Measurements from ENCODE around the gene SLC7A6.
A peak's percentile ranks its signal among the peaks of the same experiment; 100 is the strongest.

Gene SLC7A6

DNA sequence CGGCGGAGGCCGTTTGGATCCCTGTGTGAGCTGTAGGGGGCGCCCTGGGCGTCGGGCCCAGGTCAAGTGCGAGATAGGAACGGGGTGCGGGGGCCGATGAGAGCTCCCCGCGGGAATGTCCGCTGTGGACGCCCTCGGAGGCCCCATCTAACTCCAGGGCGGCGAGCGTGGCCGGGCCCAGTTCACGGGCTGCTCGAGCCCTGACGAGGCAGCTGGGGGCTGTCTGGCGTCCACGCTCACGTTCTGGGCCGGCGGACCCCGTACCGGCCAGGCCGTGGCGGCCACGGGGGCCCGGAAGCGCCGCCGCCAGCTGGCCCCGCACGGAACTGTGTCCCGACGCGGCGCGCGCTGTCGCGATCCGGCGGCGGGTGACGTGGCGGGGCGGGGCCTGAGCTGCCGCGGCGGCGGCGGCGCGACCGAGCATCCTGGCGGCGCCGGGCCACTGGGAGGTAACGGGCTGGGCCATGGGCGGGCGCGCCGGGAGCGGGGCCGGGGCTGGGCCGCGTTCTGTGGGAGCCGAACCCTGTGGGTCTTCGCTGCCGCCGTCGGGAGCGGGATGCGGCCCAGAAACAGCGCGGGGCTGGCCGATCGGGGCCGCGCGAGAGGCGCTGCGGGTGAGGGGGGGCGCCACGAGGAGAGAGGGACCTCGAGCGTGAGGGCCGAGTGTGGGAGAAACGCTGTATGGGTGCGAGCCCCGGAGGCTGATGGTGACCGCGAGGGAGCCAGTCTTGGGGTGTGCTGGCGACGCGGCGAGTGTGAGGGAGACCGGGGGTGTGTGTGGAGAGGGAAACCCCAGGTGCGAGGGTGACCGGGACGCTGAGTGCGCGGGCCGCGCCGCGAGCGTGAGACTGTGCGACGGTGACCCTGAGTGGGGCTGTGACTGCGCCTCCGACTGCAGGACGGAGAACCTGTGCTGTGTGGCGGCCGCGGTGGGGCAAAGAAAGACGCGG, at the start of gene SLC7A6:
SLC7A6 (plus strand) TSS at position 399 of the 950 bp plus-strand sequence. CDS start 10,201 bp downstream, outside the sequence.
- intact Hi-C loops (cut with DNase I), result loop anchor here (5.0 kb wide), 1 partner anchor 48 kb away; the partner anchor contains the start of genes PRMT7 and SLC7A6OS
- DNase-seq, result peak; percentile 56 to 96 (median 70)

DNA sequence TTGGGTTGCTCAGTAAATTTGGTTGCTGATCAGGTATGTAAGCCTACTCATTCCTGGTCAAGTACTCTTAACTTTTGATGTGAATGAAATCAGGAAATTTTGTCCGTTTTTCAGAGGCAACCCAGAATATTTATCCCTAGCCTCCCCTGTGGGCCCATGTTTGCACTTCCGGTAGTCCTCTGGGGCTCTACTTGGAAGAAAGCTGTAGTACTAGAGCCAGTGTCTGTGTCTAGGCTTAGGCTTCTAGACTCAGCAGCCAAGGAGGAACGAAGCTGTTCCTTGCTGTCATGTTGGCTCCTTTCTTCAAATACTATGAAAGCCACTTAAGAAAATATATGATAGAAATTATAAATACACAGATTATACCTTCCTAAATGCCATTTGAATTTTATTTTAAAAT, 49.6 kb upstream of the SLC7A6 start:
- intact Hi-C loops (cut with DNase I), result no loop called here
- DNase-seq, result no peak

DNA sequence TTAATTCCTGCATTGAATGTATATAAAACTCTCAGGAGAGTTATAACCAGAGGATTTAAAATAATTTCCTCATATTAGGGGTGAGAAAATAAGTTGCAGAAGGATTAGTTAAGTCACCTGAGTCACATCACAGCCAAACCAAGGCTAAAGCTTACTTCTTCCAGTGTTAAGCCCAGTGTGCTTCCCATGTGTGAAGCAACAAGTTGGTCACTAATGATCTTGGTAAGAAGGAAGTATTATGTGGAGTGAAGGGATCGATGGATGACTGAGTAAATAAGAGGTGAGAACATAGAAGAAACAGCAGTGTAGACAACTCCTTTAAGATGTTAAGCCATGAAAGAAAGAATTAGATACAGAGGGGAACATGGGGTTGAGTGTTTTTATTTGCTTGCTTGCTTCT, 49.0 kb upstream of the SLC7A6 start:
- DNase-seq, result no peak
- intact Hi-C loops (cut with DNase I), result no loop called here

DNA sequence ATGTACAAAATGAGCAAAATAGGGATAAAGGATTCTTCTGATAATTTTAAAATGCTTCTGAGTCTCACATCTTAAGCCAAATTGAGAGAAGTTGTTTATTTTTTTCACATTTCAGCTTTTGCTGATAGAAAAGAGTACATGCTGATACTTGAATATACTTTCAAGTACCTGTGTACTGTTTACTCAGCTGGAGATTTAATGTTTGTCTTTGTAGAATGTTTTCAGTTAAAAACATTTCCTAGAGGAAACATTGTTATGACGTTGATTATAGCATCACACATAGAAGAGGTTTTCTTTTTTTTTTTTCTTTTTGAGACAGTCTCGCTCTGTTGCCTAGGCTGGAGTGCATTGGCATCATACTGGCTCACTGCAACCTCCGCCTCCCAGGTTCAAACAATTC, 48.1 kb upstream of the SLC7A6 start:
- no peak for DNase-seq
- intact Hi-C loops (cut with DNase I), result no loop called here

DNA sequence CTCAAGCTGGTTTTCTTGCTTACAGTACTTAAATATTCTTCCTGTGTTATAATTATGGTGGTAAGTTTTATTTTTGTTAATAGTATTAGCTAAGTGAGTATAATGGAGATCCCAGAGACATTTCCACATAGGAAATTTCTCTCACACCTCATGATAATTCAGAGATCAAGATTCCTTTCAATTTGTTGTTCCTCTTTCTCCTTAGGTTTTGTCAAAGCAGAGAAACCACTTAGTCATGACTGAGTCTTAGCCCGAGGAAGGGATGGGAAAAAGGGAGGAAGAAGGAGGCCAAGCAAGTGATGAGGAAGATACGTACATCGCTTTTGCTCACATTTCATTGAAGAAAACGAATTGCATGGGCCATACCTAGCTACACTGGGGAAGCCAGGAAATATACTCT, 46.8 kb upstream of the SLC7A6 start:
- intact Hi-C loops (cut with DNase I), result no loop called here

DNA sequence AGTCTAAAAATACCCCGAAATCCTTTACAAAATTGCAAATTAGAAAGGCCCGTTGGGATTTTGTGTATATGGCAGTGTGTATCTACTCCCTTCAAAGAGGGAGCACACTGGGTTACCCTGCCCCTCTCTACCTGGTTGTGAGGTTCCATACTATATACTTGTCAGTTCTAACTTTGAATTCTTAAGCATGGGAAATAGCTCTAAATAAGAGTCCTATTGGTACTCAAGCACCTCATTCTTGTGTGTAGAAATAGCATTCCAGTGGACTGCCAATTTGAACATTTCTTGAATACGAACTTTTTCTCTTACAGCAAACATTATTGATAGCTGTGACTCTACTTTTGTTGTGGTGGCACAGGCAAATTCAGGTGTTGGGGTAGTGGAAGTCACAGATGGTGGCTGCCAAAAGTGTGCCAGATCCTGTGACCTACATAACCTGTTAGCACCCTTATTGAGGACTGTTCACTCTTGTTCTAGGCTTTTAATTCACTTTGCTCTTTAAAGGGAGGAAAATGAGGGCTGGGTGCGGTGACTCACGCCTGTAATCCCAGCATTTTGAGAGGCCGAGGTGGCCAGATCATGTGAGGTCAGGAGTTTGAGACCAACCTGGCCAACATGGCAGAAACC, 44.5 kb upstream of the SLC7A6 start:
- intact Hi-C loops (cut with DNase I), result loop anchor here (10.0 kb wide), 1 partner anchor 225 kb away; the partner anchor contains the start of gene DPEP2
- no peak for DNase-seq

More for the DNA sequence above, 46.8 kb upstream of the SLC7A6 start:
- DNase-seq, result no peak

DNA sequence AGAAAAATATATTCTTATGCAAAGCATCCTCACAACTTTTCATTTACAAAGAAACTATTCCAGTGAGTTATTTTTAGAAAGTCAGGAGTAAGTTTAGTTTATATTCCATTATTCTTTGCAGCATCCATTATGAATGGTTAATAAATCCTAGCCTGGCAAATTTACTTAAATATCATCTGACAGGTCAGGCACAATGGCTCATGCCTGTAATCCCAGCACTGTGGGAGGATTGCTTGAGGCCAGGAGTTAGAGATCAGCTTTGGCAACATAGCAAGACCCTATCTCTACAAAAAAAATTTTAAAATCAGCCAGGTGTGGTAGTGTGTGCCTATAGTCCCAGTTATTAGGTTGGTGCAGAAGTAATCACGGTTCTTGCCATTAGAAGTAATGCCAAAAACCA, 41.3 kb upstream of the SLC7A6 start:
- no peak for DNase-seq
- intact Hi-C loops (cut with DNase I), result loop anchor here (10.0 kb wide), 1 partner anchor 228 kb away; the partner anchor contains the start of gene DPEP2

DNA sequence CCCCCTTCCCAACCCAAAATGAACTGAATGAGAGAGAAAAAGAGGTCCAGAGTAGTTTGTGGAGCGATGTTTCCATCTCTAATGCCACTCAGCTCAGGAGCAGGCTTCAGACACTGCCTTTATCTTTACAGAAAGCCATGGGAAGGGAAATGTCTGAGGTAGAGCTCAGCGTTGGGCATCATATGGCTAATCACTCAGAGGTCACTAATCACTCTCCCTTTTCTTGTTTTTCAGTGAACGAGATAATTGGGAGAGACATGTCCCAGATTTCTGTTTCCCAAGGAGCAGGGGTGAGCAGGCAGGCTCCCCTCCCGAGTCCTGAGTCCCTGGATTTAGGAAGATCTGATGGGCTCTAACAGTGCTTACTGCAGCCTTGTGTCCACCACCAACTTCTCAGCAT, 38.2 kb upstream of the SLC7A6 start:
- DNase-seq, result no peak
- intact Hi-C loops (cut with DNase I), result loop anchor here (10.0 kb wide), 1 partner anchor 231 kb away; the partner anchor contains the start of gene DPEP2

DNA sequence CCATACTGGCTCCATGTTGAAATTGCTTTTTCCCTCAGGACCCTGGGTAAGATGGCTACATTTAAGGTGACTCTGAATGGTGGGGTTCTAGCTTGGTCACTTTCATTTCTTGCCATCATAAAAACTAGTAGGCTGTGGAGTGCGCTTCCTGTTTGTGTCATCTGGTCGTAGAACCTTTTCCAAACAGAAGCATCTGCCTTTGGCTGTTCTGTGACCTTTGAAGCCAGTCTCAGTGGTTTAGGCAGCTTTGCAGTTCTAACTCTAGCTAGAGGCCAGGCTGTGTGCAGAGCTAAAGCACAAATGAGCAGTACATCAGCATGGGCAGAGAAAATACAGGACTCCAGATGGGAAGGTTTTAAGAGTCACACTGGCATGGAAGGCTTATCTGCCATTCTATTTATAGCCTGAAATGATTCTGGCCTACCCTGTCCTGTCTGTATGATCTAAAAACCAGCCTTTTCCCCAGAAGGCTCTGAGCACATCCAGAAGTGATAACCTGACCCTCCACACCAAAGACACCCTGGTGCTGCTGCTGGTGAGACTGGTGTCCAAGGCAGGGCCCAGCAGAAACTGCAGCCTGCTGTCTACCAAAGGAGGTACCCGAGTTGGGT, 37.0 kb upstream of the SLC7A6 start:
- intact Hi-C loops (cut with DNase I), result loop anchor here (10.0 kb wide), 1 partner anchor 232 kb away; the partner anchor contains the start of gene DPEP2
- peak in 1 of 10 donors; percentile 52 for DNase-seq

DNA sequence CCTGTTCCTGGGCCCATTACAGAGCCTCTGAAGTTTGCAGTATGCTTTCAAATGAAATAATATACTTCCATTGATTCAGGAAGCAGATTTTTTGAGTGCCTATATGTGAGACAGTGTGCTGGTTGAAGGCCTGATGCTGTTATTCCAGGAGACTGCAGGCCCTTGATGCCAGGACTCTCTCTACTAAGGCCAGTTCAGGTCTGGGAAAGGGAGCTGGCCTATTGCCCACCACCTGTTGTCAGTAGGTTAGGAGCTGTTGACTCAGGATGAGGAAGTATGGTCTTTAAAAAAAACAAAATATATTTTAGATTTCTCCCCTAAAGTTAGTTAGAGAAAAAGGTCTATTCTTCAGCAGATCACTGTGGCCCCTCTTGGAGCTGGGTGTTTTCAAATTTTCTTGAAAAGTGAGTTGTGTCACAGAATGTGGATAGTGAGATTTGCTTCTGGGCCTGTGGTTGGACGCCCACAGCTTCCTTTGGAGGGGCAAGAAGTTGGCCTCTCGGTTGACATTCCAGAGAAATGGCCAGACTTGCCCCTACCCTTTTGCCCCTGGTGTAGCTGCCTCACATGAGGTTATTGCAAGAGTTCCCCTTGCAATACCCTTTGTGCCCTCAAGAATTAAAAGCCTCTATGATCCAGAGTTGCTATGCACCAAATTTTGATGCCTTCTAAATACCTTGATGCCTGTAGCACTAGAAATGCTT, 36.3 kb upstream of the SLC7A6 start:
- intact Hi-C loops (cut with DNase I), result loop anchor here (10.0 kb wide), 1 partner anchor 233 kb away; the partner anchor contains the start of gene DPEP2
- peak in 1 of 10 donors; percentile 66 for DNase-seq

DNA sequence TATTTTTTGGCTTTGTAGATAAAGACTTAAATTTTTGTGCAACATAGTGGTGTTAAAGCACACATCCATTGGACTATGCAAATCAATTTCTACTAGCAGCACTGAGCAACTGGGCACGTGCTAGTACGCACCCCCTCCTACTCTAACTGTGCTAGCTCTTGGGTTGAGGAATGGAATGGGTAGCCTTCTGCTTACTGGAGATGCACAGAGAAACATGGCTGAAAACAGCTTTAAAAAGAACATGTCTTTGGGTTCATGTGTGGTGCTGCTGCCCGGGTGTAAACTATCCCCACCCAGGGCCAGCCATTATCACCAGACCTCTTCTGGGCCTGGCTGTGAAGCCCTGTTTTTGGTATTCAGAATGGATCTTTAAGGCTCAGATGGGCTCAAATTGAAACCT, 35.7 kb upstream of the SLC7A6 start:
- intact Hi-C loops (cut with DNase I), result loop anchor here (1.0 to 10.0 kb wide), 2 partner anchors 134 to 234 kb away; partner anchors contain the start of gene DPEP2
- DNase-seq, result no peak

DNA sequence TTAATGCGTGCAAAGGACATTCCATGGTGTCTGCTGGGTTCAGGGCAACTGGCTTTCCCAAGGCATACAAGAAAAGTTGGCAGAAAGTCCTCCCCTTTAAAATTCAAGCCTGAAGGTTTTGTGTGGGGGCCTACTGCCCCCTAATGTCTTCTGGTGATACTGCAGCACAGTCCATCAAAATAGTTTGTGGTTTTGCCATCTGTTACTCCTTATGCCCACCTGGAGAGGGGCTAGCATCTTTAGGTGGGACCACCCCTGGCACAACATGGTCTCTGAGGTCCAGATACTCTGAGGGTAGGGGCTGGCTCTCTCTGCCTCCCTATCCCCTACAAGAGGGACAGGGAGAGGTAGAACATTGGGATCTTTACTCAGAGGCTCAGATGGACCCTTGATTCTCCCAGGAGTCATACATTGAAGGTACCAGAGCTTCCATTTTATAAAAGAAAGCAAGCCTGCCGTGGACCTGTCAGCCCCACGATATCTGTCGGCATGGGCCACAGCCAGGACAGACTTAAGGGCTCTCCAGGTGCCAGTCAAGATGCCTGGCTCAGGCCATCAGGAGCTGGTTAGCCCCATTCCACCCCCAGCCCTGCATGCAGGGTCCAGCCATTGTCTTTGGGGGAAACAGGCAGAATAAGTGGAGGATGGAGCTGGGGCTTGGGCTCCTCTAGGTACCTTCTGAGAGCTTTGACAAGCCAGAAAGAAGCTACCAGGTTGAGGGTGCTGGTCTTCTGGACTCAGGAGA, 34.7 kb upstream of the SLC7A6 start:
- peak in 4 of 10 donors; percentile 39 to 51 (median 44) for DNase-seq
- intact Hi-C loops (cut with DNase I), result loop anchor here (1.0 to 10.0 kb wide), 2 partner anchors 135 to 235 kb away; partner anchors contain the start of gene DPEP2

DNA sequence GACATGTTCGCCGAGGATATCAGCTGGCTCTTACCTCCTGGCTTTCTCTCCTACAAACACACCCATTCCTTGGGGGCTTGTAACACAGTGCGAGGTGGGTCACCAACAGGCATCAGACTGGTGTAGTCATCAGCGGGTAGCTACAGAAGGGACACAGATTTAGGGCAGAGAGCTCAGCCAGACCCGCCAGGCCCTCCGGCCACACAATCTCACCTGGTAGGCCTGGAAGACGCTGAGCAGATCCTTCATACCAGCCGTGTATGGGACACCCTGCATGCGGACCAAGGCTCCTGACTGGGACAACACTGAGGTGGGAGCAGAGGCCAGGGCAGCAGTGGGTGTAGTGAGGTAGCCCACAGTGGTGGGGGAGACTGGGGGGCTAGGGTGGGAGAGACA, 34.2 kb upstream of the SLC7A6 start:
- no peak for DNase-seq
- intact Hi-C loops (cut with DNase I), result no loop called here

DNA sequence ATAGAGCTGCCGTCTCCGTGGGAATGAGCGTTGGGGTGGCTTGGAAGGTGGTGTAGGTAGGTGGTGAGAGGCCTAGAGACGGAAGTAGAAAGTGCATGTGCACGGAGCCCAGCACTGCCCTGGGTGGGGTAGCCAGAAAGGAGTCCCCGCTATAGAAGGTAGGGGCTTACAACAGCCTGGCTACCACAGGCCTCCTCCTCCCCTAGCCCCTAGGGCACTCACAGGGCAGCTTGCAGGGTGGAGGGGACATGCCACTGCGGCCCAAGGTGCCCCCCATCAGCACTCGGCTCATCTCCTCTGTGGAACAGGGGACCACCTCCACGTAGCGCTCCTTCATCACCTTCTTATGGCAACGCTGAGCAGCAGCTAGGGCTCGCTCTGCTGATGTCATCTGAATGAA, 33.4 kb upstream of the SLC7A6 start:
- DNase-seq, result no peak
- intact Hi-C loops (cut with DNase I), result no loop called here

DNA sequence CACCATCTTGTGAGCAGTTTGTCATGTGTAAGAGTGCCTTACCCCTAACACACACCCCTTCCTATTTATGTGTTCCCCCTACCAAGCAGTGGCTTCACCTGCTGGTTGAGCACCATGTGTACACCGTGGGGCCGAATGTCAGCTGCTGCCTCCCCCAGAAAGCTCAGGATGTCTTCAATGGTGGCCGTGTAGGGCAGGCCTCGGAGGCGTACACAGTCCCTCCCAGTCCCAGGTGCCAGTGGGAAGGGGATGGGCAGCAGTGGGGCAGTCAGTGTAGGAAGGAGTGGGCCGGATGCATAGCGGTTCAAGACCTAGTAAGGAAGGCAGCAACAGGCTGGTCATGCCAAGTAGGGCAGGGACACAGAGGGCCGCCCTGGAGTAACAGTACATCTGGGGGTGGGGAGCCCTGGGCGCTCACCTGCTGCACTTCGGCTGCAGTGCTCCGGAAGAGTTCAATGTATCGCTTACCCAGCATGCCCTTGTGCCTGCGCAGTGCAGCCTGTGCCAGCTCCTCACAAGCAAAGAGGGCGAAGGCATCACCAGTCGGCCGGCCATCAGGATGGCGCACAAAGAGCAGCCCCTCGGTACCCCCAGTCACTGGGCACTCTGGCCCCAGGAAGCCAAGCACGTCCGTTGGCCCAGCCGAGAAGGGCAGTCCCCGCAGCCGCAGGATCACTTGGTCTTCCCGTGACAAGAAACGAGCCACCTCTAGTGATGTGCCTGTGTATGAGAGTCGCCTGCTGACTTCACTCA, 32.8 kb upstream of the SLC7A6 start:
- DNase-seq, result peak in 1 of 10 donors; percentile 66

DNA sequence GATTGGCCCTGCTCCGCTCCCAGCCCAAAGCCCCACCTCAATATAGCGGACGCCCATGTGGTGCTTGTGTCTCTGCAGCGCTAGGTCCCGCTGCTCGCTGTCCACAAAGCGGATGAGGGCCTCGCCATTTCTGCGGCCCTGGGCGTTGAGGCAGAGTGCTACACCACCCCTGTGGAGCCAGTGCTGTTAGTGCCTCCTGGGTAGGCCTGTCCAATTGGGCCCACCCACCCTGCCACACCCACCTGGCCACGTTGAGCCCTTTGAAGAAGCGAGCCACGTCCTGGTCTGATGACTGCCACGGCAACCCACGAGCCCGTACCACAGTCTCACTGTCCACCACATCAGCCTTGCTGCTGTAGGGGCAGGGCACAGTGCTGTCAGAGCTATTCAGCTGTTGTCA, 32.0 kb upstream of the SLC7A6 start:
- DNase-seq, result no peak
- intact Hi-C loops (cut with DNase I), result no loop called here

More for the DNA sequence above, 32.8 kb upstream of the SLC7A6 start:
- intact Hi-C loops (cut with DNase I), result no loop called here

DNA sequence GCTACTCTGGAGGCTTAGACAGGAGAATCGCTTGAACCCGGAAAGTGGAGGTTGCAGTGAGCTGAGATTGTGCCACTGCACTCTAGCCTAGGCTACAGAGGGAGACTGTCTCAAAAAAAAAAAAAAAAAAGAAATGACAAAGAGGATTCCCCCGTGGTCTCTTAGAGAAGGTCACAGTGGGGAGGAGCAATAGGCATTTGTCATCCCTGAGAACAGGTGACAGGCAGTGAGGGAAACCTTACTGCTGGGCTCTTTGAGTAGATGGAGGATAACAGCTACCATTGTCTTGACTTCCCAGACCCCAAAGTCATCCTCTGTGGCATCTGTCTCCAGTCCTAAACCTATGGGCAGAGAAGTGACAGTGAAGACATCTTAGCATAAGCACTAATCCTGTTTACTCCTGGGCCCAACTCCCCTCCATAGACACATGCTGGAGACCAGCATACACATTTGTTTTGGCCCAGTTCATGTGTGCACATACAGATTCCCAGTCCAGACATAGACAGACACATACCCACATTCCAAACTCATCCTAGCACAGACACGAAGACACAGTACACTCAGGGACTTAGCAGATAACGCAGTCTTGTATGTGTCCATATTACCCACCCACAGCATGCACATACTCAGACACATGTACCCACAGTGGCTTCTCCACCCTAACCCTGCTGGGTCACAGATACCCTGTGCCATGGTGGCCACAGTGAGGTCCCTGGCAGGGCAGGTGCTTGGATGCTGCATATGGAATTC, 31.1 kb upstream of the SLC7A6 start:
- intact Hi-C loops (cut with DNase I), result no loop called here
- DNase-seq, result peak in 1 of 10 donors; percentile 60

DNA sequence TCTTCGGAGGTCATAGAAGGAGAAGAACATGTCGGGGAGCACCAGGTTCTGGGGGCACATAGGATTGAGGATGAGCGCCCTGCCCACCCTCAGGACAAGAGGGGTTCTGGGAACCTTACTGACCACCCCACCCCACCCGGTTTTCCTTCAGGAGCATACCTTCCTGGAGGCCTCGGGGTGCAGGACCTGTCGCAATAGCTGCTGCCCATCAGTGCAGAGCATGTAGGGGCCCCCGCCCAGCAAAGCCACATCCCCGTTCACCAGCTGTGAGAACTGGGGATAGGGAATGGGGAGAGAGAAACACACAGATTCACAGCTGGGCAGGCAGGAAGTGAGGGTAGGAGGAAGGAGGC, 30.5 kb upstream of the SLC7A6 start:
- intact Hi-C loops (cut with DNase I), result no loop called here
- no peak for DNase-seq

All from posterior cingulate gyrus (tissue), 11 donors.